OCI-LY7 (cell line): ENCODE data around the gene POU2F3. TPM values are rescaled to one million over a fixed set of nuclear protein-coding genes. Genes with fewer than 3 reads are reported as not detected.

Experiments
- BruUV-seq: library from RNA; stranded (reverse); fragments of 400-500 nt; replicated peaks from 2 replicates; lab custom pipeline; 2021; lab: Mats Ljungman, UMichigan
- CTCF ChIA-PET: fragments of 300-600 bp; sonication (Branson Sonifier 250); formaldehyde crosslinking; loops from one replicate; lab custom pipeline; 2022; ENCODE audit warnings: antibody characterized with exemption; ENCODE audit not compliant: unreplicated experiment; lab: Charles Lee
- POLR2A ChIA-PET: fragments of 300-600 bp; sonication (Branson Sonifier 250); formaldehyde crosslinking; loops from one replicate; lab custom pipeline; 2022; ENCODE audit warnings: antibody characterized with exemption; lab: Charles Lee
- DNase-seq: peaks from one replicate; pipeline ENCODE4 v3.0.0-alpha.2; 2015; ENCODE audit warnings: low spot score
- H2AFZ ChIP-seq: fragments of 200-600 bp; sonication (generic), shearing (Covaris generic); 2 replicates; pipeline ENCODE4 v1.6.1; 2014; ENCODE audit warnings: mild to moderate bottlenecking, antibody characterized with exemption, low read length, moderate library complexity
- H3K27ac ChIP-seq: fragments of 200-600 bp; sonication (generic); 2 replicates; pipeline ENCODE4 v1.5.1; 2014; ENCODE audit warnings: mixed run types, low read depth, mild to moderate bottlenecking, moderate library complexity, low read length, inconsistent platforms; ENCODE audit not compliant: poor library complexity, severe bottlenecking
- H3K36me3 ChIP-seq: fragments of 200-600 bp; sonication (generic); 2 replicates; pipeline ENCODE4 v1.6.1; 2014; ENCODE audit warnings: mild to moderate bottlenecking, antibody characterized with exemption, low read length, moderate library complexity, mixed read lengths; ENCODE audit not compliant: insufficient read depth
- H3K4me1 ChIP-seq: fragments of 200-600 bp; sonication (generic); 2 replicates; pipeline ENCODE4 v1.5.1; 2014; ENCODE audit warnings: mild to moderate bottlenecking, low read length; ENCODE audit not compliant: insufficient read depth, poor library complexity, severe bottlenecking
- H3K4me2 ChIP-seq: fragments of 200-600 bp; sonication (generic); 2 replicates; pipeline ENCODE4 v1.6.1; 2014; ENCODE audit warnings: mild to moderate bottlenecking, low read length
- H3K4me3 ChIP-seq: fragments of 200-600 bp; sonication (generic); 2 replicates; pipeline ENCODE4 v1.5.1; 2014; ENCODE audit warnings: mild to moderate bottlenecking, low read depth, low read length; ENCODE audit not compliant: poor library complexity, severe bottlenecking
- H3K79me2 ChIP-seq: fragments of 200-600 bp; sonication (generic); 2 replicates; pipeline ENCODE4 v1.6.1; 2016; ENCODE audit warnings: low read depth, mild to moderate bottlenecking, low read length, moderate library complexity, mixed read lengths; ENCODE audit not compliant: insufficient read depth
- H3K9me2 ChIP-seq: fragments of 200-600 bp; sonication (generic); 2 replicates; pipeline ENCODE4 v1.6.1; 2016; ENCODE audit warnings: mild to moderate bottlenecking, low read length, mixed read lengths; ENCODE audit not compliant: insufficient read depth
- H3K9me3 ChIP-seq: fragments of 200-600 bp; sonication (generic); 2 replicates; pipeline ENCODE4 v1.6.1; 2014; ENCODE audit warnings: mild to moderate bottlenecking, mixed run types, low read length, mixed read lengths
- H4K20me1 ChIP-seq: fragments of 200-600 bp; sonication (generic); 2 replicates; pipeline ENCODE4 v1.6.1; 2014; ENCODE audit warnings: mild to moderate bottlenecking, antibody characterized with exemption, low read length, moderate library complexity, mixed read lengths; ENCODE audit not compliant: insufficient read depth
- CTCF ChIP-seq: fragments of 200-600 bp; sonication (generic); conservative IDR thresholded peaks from 2 replicates; pipeline ENCODE4 v1.5.1; 2014; ENCODE audit warnings: mild to moderate bottlenecking, antibody characterized with exemption, low read length, moderate library complexity, mixed read lengths
- EZH2phosphoT487 ChIP-seq: fragments of 200-600 bp; sonication (generic); IDR thresholded peaks from 2 replicates; pipeline ENCODE4 v1.6.1; 2018; ENCODE audit warnings: low read depth, borderline replicate concordance, mild to moderate bottlenecking, mixed run types, antibody characterized with exemption, low read length, moderate library complexity, mixed read lengths
- intact Hi-C: fragments of 100-400 bp; cut with micrococcal nuclease; formaldehyde crosslinking; loops from one replicate; pipeline ENCODE4 v1.10.0; 2022; ENCODE audit not compliant: unreplicated experiment
- total RNA-seq, 2 experiments: library from RNA; depleted of rRNA in 1 of 2; stranded (reverse); fragments of >200 nt in 1 of 2; shearing (Covaris generic) in 1 of 2; gene quantifications; 2 replicates each; pipeline ENCODE4 v1.2.3, GENCODE V29; 2014 to 2022

Gene POU2F3
- total RNA-seq, 2 experiments from 2014 or later, result 0.16 TPM; not detected in 1

GRCh38 chr11:120335556-120335907 is 95.6 kb downstream of the POU2F3 start:
- H3K27ac ChIP-seq, result no peak overlapping the region
- intact Hi-C loops, result loop anchor here (2.0 to 10.0 kb wide), 4 partner anchors 167 to 617 kb away; no protein-coding TSS in a partner anchor

DNA sequence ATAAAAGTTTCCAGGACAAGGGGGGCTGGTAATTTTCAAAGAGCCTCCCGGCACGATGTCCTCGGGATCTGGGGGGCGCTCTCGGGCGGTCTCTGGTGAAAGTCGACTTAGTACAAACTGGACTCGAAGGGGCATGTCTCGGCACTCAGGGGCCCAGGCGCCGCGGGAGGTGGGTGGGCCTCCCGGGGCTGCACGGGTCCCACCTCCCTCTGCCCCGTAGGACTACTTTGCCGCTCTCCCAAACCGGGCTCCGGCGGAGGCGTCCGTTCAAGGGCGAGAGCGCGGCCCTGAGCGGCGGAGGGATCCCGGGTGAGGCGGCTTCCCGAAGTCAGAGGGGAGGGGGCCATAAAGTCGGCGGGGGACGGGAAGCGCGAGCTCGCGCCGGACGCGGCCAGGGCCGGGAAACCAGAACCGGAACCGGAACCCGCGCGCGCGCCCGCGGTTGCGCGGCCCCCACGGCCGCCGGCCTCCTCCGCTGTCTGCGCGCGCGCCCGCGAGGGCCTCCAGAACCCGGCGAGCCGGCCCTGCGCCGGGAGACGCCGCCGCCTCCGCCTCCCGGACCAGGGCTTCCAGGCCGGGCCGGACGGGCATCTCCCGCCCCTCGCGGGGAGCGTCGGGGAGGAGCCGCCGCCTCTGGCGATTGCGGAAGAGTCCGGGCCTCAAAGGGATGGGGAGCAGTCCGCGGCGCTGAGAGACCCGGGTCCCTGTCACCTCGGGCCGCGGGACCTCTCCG is 96.1 kb downstream of the POU2F3 start, which contains the start of gene ARHGEF12:
TSS of gene ARHGEF12 (plus strand) at position 506 of the 733 bp plus-strand sequence. CDS start 831 bp downstream, outside the sequence.
- peaks cover 31% of the 10 kb centered on the region for H3K4me1 ChIP-seq
- no TSS peak for BruUV-seq
- no peaks in the 10 kb centered on the region for H3K9me3 ChIP-seq
- H3K9me2 ChIP-seq, result no peaks in the 10 kb centered on the region
- no peaks in the 10 kb centered on the region for H3K36me3 ChIP-seq
- CTCF ChIA-PET, result no interaction called here
- H4K20me1 ChIP-seq, result peaks cover 23% of the 10 kb centered on the region
- peaks cover 26% of the 10 kb centered on the region; the same call in 1 of the 2 replicates for H3K79me2 ChIP-seq
- no peak for TF ChIP-seq EZH2phosphoT487
- TF ChIP-seq CTCF, result peak; percentile 83
- peak within 1 kb of the TSS; percentile 71 for H2AFZ ChIP-seq
- peak; percentile 94 for DNase-seq
- POLR2A ChIA-PET, result interaction anchor here (0.6 kb wide), 2 partner anchors 765 to 1014 kb away, joined by 3 to 4 read pairs; partner anchors contain the start of gene TECTA
- H3K4me2 ChIP-seq, result peak within 1 kb of the TSS; percentile 91
- H3K4me3 ChIP-seq, result peak within 1 kb of the TSS; percentile 79
- H3K27ac ChIP-seq, result no peak within 1 kb of the TSS
- intact Hi-C loops, result loop anchor here (1.0 to 10.0 kb wide), 5 partner anchors 8 to 617 kb away; no protein-coding TSS in a partner anchor

More at GRCh38 chr11:120335556-120335907, 95.6 kb downstream of the POU2F3 start:
- Histone ChIP-seq H3K9me2 (no peaks in the 10 kb centered on the region), H2AFZ (peak overlapping the region; percentile 71; the same call in 1 of the 2 replicates), H3K36me3 (no peaks in the 10 kb centered on the region), H3K4me2 (peak overlapping the region; percentile 91), H3K79me2 (peaks cover 25% of the 10 kb centered on the region; the same call in 1 of the 2 replicates), H3K4me3 (peak overlapping the region; percentile 79), H3K9me3 (no peaks in the 10 kb centered on the region), H3K4me1 (peaks cover 31% of the 10 kb centered on the region), H4K20me1 (peaks cover 23% of the 10 kb centered on the region)
- CTCF ChIA-PET, result no interaction called here
- DNase-seq, result no peak
- POLR2A ChIA-PET, result interaction anchor here (0.6 kb wide), 1 partner anchor 766 kb away, joined by 3 read pairs; the partner anchor contains the start of gene TECTA
- BruUV-seq, result no TSS peak
- no peak for TF ChIP-seq EZH2phosphoT487
- TF ChIP-seq CTCF, result no peak
